ENCODE data around the gene TCF4. TPM values are rescaled to one million over a fixed set of nuclear protein-coding genes. Genes with fewer than 3 reads are reported as not detected.

The TCF4 gene
- total RNA-seq, 1 donor from 2014 or later, result 4.5 TPM

DNA sequence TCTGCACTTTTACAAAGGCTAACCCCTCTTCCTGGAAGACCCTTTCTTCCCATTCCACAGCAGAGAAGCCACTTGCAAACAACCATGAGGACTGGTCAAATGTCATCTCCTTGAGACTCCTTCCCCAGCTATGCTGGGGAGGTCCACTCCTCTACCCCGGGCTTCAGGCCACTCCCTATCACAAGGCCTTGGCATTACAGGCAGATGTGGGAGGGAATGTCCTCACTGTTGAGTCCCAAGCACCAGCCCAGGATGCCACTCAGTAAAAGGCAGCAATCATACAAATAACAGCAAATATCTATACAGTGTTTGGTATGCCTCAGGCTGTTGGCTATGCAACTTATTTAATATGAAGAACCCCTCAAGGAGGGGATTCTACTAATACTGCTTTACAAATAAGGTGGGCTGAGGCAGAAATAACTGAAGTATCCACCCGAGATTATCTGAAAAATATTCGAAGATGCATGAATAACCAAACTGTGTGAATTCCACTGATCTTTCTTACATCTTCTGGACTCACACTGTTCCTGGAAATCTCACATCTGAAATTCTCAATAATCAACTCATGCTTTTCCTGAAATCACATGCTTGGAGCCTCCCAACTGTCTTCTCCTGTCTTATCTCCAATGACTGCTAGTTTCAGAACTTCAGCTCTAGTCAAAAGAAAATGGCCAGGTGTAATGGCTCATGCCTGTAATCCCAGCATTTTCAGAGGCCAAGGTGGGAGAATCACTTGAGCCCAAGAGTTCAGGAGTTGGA is 226.3 kb downstream of the TCF4 start:
- intact Hi-C loops (cut with micrococcal nuclease), result no loop called here

DNA sequence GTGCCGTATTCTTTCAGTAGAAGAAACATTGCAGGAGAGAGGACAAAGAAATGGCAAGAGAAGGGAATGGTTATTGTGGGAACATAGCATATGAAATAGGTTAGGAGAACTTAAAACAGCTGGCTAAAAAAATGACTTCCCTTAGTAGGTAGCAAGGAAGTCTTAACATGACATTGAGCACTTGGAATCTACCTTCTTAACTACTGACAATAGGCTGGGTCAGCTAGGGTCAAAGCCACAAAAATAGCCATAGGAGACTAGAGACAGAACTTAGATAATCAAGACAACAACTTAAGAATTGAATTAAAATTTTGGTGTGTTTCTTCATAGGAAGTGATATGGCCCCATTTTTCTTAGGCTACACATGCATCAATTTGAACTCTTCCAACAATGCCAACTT is 227.9 kb downstream of the TCF4 start:
- intact Hi-C loops (cut with micrococcal nuclease), result no loop called here

DNA sequence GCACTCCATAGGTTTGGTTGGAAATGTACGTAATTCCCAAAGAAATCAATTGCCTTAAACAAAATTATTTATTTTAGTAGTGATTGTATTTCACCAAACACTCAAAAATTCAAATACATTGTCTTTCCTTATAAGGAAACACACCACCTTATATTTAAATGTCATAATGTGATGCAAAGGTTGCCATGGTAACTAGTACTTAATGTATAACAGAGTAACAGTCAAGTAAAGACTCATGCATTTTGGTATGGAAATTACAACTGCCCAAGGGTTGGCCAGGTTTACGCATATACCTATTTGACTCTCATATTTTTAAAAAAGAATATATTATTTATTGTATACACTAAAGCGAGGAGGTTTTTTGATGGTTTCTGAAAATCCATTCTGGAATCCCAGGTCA is 231.2 kb downstream of the TCF4 start:
- intact Hi-C loops (cut with micrococcal nuclease), result no loop called here

DNA sequence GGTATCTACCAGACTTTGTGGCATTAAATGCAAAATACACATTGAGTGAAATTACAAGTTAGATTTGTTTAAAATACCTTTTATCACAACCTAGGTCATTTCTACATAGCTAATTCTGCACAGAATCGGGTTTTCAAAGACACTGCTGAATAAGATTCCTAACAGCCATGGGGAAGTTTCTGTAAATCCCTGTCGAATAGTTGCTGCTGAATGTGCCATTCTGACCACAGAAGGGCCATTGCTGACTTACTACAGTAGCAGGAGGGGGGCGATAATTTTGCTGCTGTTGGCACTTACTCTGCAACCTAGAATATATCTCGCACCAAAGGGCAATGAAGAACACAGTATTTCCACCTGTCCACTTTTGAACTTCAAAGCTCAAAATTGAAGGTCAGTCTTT is 232.8 kb downstream of the TCF4 start:
- intact Hi-C loops (cut with micrococcal nuclease), result no loop called here

DNA sequence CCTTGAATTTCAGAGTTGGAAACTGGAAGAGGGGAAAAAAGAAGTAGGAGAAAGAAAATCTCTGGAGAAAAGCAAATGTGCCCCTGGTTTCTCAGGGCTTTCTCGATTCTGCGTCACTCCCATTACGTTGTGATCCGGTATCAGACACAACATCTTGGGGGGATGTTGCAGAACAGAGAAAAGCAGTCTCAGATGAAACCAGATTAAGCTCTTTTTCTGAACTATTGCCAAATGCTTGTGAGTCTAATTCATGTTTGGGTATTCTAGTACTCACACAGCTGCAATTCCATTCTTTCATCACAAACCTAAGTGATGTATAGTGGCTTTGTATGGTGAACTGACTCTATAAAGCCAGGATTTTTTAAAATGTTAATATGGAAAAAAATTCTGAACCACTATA is 233.2 kb downstream of the TCF4 start:
- intact Hi-C loops (cut with micrococcal nuclease), result no loop called here

DNA sequence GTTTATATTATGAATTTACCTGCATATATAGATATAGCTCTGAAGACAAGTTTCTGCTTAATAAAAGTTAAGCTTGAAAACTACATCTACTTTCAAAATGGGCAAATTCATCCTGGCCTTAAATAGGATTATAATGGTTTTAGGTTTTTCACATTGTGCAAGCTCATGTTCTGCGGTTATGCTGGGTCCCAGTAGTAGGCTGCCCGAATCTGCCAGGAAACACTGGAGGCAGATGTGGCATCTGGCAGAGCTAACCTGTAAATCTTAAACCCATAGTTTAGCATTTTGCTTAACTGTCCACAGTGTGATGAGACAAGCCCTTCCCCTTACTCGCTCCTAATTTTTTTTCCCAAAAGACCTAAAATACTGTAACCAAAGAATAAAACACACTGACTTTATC is 234.2 kb downstream of the TCF4 start:
- intact Hi-C loops (cut with micrococcal nuclease), result no loop called here

DNA sequence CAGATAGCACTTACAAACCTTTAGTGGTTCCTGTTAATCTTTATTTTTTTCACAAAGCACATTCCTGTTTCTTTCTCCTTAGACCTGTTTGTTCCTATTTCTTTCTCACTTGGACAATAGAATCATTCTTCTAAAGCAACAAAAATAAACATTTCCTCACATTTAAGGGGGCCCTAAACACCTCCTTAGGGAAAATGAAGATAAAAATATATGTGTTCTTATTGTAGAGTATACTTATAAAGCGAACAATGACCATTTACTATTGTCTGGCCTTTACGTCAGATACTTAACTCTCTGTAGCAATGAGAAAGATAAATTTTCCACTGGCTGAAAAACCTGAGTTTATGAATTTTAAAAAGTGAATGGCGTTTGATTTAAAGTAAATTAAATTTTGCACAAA is 234.6 kb downstream of the TCF4 start:
- intact Hi-C loops (cut with micrococcal nuclease), result no loop called here

DNA sequence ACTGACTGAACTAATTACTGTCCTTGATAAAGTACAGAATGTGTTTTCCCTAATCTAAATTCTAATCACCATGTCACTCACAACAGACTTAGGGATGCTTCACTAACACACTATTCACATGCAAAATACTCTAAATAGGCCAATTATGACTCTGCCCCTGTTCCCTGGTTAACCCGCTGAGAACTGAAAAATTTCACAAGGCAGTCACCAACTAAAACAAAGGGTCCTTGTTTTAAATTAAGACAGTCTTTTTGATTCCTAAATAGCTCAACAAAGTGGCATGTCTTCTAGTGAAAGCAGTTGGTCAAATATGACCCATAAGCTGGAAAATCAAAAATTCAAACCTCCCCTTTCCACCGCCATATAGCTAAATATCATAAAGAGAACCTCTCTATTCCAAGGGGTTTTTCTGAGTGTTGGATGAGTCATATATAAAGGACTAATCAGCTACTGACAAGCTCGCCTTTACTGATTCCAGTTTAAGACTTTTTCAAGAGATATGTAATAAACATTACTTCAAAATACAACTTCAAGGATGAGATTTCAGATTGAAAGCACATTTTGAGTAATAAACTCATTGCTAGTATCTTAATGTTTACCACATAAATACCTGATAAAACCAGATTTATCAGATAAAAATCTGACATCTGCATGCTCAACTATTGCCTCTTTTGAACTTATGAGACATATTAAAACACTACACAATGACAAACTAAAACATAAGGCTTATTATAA is 235.8 kb downstream of the TCF4 start:
- intact Hi-C loops (cut with micrococcal nuclease), result no loop called here

DNA sequence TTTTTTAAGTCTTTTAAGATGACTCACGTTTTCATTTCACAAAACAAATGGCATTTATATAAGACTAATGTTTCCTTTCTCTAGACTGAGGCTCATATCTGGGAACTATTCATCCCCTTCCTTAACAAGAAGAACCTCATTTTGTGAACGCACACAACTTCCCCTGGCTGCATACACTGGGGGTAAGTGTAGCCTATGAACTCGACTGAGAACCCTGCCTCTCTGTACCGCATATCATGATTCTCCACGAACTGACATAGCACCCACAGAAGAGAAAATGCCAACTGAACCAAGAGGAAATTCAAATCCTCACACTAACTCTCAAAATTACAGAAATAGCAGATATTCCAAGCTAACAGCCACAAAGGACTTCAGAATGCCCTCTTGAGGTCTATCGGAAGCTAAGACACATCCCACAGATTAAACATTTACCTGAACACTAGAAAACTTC is 236.7 kb downstream of the TCF4 start:
- intact Hi-C loops (cut with micrococcal nuclease), result no loop called here

DNA sequence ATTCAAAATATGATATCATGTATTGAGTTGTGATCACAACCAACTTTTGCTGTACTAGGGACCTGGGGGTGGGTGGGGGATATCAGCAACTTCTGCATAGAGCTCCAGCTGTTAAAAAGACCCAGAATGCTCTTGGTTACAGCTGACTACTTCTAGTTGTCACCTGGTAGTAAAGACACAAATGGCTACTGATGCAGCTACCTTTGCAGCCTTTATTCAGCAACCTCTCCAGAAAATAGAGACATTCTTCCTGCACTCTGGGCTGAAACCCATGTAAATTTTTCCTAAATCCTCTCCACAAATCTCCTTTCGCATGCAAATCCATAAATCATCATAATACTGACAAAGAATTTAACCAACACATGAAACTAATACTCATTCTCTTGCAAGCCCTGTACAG is 238.3 kb downstream of the TCF4 start:
- intact Hi-C loops (cut with micrococcal nuclease), result no loop called here

DNA sequence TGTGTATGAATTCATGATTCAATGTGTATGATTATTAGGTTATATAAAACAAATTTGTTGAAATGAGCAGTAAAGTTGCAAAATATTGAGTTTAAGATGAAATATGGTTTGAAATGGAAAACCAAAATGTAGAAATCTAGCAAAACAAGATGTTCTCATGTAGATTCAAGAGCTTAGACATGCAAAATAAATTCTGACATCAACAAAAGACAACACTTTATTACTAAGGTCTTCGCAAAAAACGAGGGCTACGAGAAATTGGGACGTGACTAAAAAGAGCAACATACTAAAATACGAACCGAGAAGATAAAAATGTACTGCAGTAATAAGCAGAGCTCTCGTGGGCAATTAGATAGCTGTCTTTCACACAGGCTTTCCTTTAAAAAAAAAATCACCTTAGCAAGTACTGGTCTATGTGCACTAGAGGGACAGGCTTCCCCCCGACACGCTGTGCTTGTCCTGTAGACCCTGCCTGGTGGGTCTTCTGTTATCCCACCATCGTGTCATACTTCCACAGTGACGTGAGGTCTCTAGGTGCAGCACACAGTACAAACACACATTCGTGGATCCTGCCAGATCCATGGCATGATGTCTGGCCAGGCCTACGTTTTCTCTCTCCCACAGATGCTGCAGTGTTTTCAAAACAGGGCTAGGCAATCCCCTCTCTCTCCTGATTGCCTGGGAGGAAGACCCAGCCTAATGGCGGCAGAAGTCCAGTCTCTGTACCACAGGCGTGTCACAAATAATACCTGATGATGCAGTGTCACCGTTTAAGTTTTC is 240.8 kb downstream of the TCF4 start:
- intact Hi-C loops (cut with micrococcal nuclease), result no loop called here

DNA sequence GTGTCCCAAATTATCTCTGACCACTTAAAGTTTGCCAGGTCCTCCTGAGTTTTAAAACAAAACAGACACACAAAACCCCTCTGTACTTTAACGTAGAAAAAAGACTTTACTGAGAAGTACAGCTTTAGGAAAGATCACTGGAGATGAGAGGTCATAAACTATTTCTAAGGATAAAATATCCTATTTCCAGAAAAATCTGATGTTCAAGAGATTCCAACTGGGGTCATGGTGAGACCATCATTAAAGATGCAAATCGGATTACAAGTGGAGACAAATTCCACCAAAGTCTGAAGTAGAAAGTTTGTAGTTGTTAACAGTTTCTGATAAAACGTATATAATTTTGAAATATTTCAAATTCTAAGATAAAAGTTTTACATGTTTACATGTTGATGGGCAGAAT is 241.6 kb downstream of the TCF4 start:
- intact Hi-C loops (cut with micrococcal nuclease), result no loop called here

DNA sequence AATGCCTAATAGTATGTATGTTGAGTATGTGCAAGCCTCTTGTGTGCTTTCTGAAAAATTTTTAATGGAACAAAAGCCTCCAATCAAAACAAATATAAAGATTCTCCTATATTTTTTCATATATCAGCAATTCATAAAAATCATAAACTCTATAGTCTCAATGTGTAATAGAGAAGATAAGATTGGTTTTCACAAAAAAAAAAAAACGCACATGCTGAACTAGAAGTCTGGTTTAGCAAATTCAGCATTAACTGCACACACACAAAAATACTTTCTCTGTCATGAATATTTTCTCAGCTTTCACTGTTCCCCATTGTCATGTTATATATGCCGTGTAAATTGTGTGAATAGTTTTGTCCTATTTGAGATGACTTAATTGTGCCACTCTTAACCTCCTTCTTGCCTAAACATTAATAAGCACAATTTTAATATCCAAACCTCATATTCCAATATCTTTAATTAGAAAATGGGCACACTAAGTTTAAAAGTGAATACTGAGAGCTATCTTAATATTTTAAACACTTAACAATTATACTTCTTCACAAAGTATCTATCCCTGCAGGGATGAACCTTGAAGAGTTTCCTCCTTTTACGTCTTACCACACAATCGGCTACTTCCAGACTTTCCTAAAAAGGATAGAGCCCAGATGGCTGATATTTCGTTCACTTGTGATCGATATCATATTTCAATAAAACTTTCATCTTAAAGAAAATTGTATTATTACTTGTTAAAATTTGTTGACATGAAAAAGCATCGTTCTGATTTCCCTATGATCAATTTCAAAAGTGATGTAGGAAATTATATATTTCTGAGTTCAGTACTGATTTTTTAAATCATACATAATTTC is 242.7 kb downstream of the TCF4 start:
- intact Hi-C loops (cut with micrococcal nuclease), result no loop called here

DNA sequence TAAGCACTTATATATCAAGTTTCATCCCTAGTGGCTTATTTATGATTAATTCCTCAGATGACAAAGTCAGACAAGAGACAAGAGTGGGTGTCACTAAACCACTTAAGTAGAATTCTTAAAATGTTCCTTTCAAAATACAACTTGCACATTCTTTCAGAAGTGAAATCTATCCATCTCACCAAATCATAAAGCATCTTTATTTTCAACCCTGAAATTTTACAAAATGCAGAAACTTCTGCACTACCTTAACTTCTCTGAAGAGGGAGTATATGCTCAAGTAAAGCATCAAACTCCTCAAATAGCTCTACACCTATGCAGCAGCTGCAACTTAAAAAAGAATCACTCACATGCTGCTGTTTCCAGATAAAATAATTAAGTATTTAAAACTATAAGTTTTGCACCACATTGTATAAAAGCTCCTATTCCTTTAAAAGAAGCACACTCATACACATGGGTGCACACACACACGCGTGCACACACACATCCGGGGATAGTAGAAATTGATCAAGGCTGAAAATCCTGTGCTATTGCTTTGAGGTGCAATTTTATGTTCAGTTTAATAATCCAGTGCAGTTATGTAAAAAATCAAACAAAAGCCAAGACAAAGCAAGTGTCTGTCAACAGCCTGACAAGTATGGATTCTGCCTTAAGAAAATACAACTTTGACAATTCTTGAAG is 244.5 kb downstream of the TCF4 start:
- intact Hi-C loops (cut with micrococcal nuclease), result no loop called here

DNA sequence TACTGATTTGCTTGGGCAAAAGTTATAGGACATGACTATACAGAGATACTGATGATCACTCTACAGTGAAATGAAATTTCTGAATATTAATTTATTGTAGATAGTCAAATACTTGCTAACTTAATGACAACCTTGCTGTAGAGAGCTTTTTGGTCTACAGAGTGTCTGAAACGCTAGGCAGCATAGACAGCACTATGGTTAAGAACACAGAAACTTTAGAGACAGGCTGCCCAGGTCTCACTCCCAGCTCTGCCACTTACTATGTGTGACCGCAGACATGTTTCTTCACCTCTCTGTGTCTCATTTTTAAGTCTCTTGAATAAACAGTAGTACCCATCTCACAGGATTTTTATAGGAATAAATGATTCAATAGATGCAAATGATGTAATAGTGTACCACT is 247.0 kb downstream of the TCF4 start:
- intact Hi-C loops (cut with micrococcal nuclease), result no loop called here

DNA sequence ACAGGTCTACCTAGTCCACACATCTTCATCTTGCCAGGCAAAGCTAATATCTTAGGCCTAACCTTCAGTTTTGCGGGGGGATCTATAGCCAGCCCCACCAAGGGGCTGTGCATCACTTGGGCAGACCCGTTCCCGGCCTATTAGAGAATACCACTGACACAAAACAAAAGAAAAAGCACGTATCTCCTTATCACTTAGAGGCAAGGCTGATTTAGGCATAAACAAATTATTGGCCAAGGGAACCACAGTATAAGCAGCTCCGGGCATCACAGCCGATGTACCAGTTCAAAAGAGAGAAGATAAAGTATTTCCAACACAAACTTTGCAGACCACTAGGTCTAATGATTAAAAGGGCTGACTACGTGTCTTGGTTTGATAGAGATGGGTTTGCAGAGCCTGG is 248.0 kb downstream of the TCF4 start:
- intact Hi-C loops (cut with micrococcal nuclease), result no loop called here

DNA sequence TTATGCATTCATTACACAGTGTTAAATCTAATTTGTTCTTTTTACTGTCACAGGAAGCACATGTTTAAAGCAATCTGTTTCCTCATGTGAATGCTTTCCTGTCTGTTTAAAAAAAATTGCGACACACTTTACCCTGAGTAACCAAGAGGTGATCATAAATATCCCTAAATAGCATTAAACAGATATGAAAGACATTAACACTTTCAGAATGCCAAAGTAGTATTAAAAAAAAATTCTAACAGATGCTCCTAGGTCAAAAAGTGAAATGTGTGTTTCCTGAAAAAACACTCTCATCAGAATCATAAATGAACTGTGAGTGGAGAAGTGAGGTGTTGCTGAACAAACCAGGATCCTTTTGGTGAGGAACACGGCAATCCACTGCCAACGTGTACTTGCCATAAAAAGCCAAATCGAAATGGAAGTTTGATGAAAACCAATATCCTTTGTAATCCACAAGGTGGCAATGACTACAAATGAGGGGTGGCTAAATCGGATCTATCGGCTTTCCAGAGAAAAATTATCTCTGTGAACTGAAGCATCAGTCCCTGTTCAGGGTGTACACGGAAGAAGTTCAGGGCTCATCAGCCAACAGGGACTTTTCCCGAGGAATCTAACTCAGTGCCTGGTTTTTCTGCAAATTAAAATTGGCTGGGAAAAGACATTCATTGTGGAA is 248.9 kb downstream of the TCF4 start:
- intact Hi-C loops (cut with micrococcal nuclease), result no loop called here

DNA sequence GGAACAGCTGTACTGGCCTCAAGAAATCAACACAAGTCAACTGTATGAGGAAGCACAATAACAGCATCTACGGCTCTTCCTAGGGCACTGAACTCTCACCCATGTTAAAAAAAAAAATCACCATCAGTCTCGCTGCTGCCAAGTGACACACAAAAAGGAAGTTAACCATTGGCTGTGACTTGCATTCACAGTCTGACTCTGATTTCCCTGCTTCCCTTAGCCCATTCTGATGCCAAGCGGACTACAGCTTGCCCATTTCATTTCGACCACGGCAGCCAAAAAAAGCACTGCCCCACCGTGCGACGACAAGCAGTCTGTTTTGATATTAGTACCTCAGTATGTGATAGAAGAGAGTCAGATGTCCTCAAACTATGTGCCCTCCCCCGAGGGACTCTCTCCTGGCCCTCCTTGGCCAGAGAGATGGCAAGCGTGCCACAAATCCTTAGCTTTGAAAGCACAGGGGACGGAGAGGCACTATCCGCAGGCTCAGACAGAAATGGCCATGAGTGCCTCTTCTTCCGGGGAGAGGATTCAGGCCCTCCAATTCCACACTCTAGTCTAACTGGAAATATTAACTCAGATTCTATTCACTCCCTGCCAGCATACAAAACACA is 250.0 kb downstream of the TCF4 start:
- intact Hi-C loops (cut with micrococcal nuclease), result no loop called here

DNA sequence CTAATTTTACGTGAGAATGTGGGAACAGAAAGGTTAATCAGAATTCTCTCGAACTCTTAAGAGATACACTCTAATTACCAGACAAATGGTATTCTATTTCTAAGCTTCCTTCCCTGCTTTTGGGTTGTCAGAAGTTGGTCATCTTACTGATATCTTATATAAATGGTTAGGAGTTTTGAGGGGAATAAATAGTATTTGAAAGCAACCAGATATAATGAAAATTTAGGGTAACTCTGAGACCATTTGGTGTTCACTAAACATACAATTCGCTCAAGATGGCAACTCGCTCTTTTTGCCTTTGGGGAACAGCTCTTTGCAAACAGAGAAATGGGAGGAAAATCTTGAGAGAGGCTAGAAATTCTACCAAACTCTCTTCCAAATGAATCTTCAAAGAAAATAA is 250.9 kb downstream of the TCF4 start:
- intact Hi-C loops (cut with micrococcal nuclease), result no loop called here

All from T-helper 2 cell treated with Interferon-gamma antibody and Interleukin-4, amounts not matched to agents 100 ng/mL and 5 ng/mL, for 36 hours (primary cell).